Measurements from ENCODE around the gene ARRDC5.

The ARRDC5 gene

DNA sequence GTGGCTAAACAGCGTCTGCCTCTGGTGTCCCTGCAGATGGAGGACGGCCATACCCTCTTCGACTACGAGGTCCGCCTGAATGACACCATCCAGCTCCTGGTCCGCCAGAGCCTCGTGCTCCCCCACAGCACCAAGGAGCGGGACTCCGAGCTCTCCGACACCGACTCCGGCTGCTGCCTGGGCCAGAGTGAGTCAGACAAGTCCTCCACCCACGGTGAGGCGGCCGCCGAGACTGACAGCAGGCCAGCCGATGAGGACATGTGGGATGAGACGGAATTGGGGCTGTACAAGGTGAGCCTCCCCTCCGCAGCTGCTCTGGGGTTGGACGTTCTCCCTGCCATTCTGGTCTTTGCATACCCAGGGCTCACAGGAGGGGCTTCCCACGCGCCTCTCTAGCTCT lies 26.5 kb upstream of the ARRDC5 start:
- Histone ChIP-seq H3K27me3 (ENCODE audit: control insufficient read depth in 5 of 5, insufficient read depth in 4 of 5, low read length in 5 of 5) (peaks cover 0 to 3% (median 0%) of the 10 kb centered on the region in 5 donors), H3K9ac (ENCODE audit: low read length in 5 of 5) (no peak overlapping the region), H3K27ac (ENCODE audit: low read depth, low read length) (no peak overlapping the region), H3K36me3 (ENCODE audit: control insufficient read depth in 5 of 5, insufficient read depth in 5 of 5, low read length in 5 of 5) (no peaks in the 10 kb centered on the region), H3K4me1 (ENCODE audit: control insufficient read depth in 5 of 5, insufficient read depth in 5 of 5, low read length in 5 of 5) (no peaks in the 10 kb centered on the region), H3K9me3 (ENCODE audit: control insufficient read depth in 5 of 5, low read length in 5 of 5) (no peaks in the 10 kb centered on the region), H3K4me3 (ENCODE audit: low read depth in 1 of 5, low read length in 5 of 5) (no peak overlapping the region)

- Histone ChIP-seq H3K27ac (ENCODE audit: low read depth, low read length) (no peak overlapping the region), H3K36me3 (ENCODE audit: control insufficient read depth in 5 of 5, insufficient read depth in 5 of 5, low read length in 5 of 5) (no peaks in the 10 kb centered on the region), H3K9ac (ENCODE audit: low read length in 5 of 5) (no peak overlapping the region), H3K27me3 (ENCODE audit: control insufficient read depth in 5 of 5, insufficient read depth in 4 of 5, low read length in 5 of 5) (no peaks in the 10 kb centered on the region), H3K4me3 (ENCODE audit: low read depth in 1 of 5, low read length in 5 of 5) (no peak overlapping the region), H3K9me3 (ENCODE audit: control insufficient read depth in 5 of 5, low read length in 5 of 5) (no peaks in the 10 kb centered on the region), H3K4me1 (ENCODE audit: control insufficient read depth in 5 of 5, insufficient read depth in 5 of 5, low read length in 5 of 5) (no peaks in the 10 kb centered on the region)
Observed at GRCh38 chr19:4923276-4923747, 20.6 kb upstream of the ARRDC5 start.

- no peaks in the 10 kb centered on the region for H3K4me1 ChIP-seq (ENCODE audit: control insufficient read depth in 5 of 5, insufficient read depth in 5 of 5, low read length in 5 of 5)
- no peaks in the 10 kb centered on the region for H3K9me3 ChIP-seq (ENCODE audit: control insufficient read depth in 5 of 5, low read length in 5 of 5)
- no peaks in the 10 kb centered on the region for H3K27me3 ChIP-seq (ENCODE audit: control insufficient read depth in 5 of 5, insufficient read depth in 4 of 5, low read length in 5 of 5)
- H3K9ac ChIP-seq (ENCODE audit: low read length in 5 of 5), result no peak overlapping the region
- H3K4me3 ChIP-seq (ENCODE audit: low read depth in 1 of 5, low read length in 5 of 5), result no peak overlapping the region
- H3K36me3 ChIP-seq (ENCODE audit: control insufficient read depth in 5 of 5, insufficient read depth in 5 of 5, low read length in 5 of 5), result no peaks in the 10 kb centered on the region
- H3K27ac ChIP-seq (ENCODE audit: low read depth, low read length), result no peak overlapping the region
Observed at GRCh38 chr19:4922530-4923275, 20.0 kb upstream of the ARRDC5 start.

DNA sequence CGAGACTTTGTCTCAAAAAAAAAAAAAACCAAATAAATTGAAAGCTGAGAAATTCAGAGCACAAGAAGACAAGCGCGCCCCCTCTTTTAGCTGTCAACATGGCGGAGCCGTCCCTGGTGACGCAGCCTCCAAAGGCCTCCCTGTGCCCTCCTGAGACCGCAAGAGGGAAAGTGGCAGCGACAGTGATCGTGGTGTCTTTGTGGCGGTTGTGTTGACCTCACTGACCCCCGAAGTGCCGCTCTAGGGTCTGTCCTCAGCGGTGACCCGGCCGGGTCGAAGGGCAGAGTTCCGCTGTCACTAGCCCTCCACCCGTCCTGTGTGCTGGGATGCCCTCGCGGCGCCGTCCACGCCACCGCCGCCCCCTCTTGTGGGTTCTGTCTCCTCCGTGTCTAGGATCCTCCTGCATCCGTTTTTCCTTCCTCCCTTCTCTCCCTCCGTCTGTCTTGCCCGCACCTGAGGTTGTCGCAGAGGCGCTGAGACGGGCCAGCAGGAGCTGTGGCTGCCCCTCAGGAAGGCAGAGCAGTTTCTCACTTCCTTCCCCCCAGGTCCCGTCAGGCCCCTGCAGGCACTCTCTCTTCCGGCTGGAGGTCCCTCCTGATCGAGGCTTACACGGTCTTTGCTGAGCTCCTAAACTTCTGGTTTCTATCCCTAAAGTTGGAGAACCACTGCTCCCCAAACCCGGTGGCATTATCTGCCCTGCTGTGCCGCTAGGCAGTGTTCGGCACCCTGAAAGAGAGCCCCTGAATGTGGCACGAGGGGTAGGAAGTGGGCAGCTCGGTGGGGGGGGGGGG lies 13.8 kb upstream of the ARRDC5 start:
- H3K4me1 ChIP-seq (ENCODE audit: control insufficient read depth in 5 of 5, insufficient read depth in 5 of 5, low read length in 5 of 5), result peaks cover 0 to 30% (median 21%) of the 10 kb centered on the region in 5 donors
- H3K36me3 ChIP-seq (ENCODE audit: control insufficient read depth in 5 of 5, insufficient read depth in 5 of 5, low read length in 5 of 5), result no peaks in the 10 kb centered on the region
- peak overlapping the region in 3 of 5 donors; percentile 46 to 71 (median 52) for H3K9ac ChIP-seq (ENCODE audit: low read length in 5 of 5)
- H3K9me3 ChIP-seq (ENCODE audit: control insufficient read depth in 5 of 5, low read length in 5 of 5), result no peaks in the 10 kb centered on the region
- H3K27ac ChIP-seq (ENCODE audit: low read depth, low read length), result no peak overlapping the region
- peak overlapping the region; percentile 39 to 67 (median 55) for H3K4me3 ChIP-seq (ENCODE audit: low read depth in 1 of 5, low read length in 5 of 5)
- peaks cover 0 to 4% (median 0%) of the 10 kb centered on the region in 5 donors for H3K27me3 ChIP-seq (ENCODE audit: control insufficient read depth in 5 of 5, insufficient read depth in 4 of 5, low read length in 5 of 5)

DNA sequence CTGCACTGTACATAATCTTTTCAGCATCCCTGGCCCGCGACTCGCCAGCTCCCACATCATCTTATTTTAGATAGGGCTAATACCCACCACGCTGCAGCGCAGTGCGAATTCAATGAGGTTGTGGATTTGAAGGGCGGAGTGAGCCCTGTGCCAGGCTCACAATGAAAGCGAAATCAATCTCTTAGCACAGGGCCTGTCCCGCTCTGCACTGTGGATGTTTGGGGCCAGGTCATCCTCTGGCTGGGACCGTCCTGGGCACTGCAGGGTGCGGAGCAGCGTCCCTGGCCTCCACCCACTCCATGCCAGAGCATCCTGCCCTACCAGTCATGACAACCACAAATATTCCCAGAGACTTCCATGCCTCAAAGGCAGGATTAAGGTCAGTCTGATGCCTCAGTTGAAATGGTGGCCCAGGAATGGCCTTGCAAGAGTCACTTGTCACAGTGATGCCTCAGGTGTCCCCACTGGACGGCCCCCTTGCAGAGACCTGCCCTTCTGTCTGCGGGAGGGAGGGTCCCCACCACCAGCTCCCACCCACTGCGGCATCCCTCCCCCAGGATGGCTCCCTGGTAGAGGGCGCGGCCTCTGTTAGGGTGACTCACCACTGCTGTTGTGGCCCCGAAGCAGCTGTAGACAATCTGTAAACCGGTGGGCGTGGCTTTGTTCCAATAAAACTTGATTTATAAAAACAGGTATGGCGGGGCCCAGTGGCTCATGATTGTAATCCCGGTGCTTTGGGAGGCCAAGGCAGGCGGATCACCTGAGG lies 12.2 kb upstream of the ARRDC5 start:
- Histone ChIP-seq H3K4me3 (ENCODE audit: low read depth in 1 of 5, low read length in 5 of 5) (peak overlapping the region in 4 of 5 donors; percentile 36 to 67 (median 54)), H3K27me3 (ENCODE audit: control insufficient read depth in 5 of 5, insufficient read depth in 4 of 5, low read length in 5 of 5) (peaks cover 0 to 9% (median 0%) of the 10 kb centered on the region in 5 donors), H3K9ac (ENCODE audit: low read length in 5 of 5) (peak overlapping the region in 1 of 5 donors; percentile 14)

GRCh38 chr19:4913996-4914735 lies 11.5 kb upstream of the ARRDC5 start:
- H3K27me3 ChIP-seq (ENCODE audit: control insufficient read depth in 5 of 5, insufficient read depth in 4 of 5, low read length in 5 of 5), result peaks cover 0 to 9% (median 0%) of the 10 kb centered on the region in 5 donors
- H3K4me3 ChIP-seq (ENCODE audit: low read depth in 1 of 5, low read length in 5 of 5), result no peak overlapping the region
- no peak overlapping the region for H3K27ac ChIP-seq (ENCODE audit: low read depth, low read length)
- peak overlapping the region in 1 of 5 donors; percentile 14 for H3K9ac ChIP-seq (ENCODE audit: low read length in 5 of 5)
- peaks cover 3 to 49% (median 36%) of the 10 kb centered on the region in 5 donors for H3K4me1 ChIP-seq (ENCODE audit: control insufficient read depth in 5 of 5, insufficient read depth in 5 of 5, low read length in 5 of 5)
- no peaks in the 10 kb centered on the region for H3K36me3 ChIP-seq (ENCODE audit: control insufficient read depth in 5 of 5, insufficient read depth in 5 of 5, low read length in 5 of 5)
- no peaks in the 10 kb centered on the region for H3K9me3 ChIP-seq (ENCODE audit: control insufficient read depth in 5 of 5, low read length in 5 of 5)

More for the DNA sequence above, 12.2 kb upstream of the ARRDC5 start:
- peaks cover 3 to 43% (median 33%) of the 10 kb centered on the region in 5 donors for H3K4me1 ChIP-seq (ENCODE audit: control insufficient read depth in 5 of 5, insufficient read depth in 5 of 5, low read length in 5 of 5)
- H3K36me3 ChIP-seq (ENCODE audit: control insufficient read depth in 5 of 5, insufficient read depth in 5 of 5, low read length in 5 of 5), result no peaks in the 10 kb centered on the region
- no peak overlapping the region for H3K27ac ChIP-seq (ENCODE audit: low read depth, low read length)
- H3K9me3 ChIP-seq (ENCODE audit: control insufficient read depth in 5 of 5, low read length in 5 of 5), result no peaks in the 10 kb centered on the region

DNA sequence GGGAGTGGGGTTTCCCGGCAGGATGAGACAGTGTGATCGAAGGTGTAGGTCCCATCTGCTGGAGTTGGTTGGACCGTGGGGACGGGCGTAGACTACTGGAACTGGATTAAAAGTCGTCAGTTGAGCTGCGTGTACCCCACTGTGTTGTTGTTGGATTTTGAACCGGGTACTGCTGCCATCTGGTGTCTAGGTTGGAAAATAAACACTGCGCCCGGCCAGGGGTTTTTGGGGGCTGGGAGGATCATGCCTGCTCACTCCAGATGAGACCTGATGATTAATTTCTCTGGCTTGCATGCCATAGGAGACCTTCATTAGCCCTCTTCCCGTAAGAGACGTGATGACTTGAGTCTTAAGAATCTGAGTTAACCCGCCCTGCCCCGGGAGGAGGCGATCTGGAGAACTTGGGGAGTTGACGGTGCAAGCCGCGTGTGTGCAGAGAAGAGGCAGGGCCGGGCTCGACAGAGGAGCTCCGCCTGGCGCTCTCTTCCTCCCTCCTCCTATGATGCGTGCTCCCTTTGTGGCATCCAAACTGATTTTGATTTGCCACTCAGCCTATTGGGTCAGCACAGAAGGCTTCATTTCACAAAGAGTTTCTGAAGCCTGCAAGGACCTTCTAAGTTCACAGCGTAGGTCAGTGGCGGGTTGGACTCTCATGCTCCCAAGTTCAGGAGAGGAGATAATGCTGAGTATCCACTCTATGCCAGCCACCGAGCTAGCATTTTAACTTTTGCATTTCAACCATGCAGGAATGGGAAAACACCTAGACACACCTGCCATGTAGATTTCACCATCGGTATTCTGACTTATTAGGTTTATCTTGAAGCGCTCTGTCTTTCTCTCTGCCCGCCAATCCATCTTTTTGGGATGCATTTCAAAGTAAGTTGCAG lies 9.3 kb upstream of the ARRDC5 start:
- no peaks in the 10 kb centered on the region for H3K36me3 ChIP-seq (ENCODE audit: control insufficient read depth in 5 of 5, insufficient read depth in 5 of 5, low read length in 5 of 5)
- no peaks in the 10 kb centered on the region for H3K9me3 ChIP-seq (ENCODE audit: control insufficient read depth in 5 of 5, low read length in 5 of 5)
- no peak overlapping the region for H3K27ac ChIP-seq (ENCODE audit: low read depth, low read length)
- peaks cover 0 to 16% (median 8%) of the 10 kb centered on the region in 5 donors for H3K27me3 ChIP-seq (ENCODE audit: control insufficient read depth in 5 of 5, insufficient read depth in 4 of 5, low read length in 5 of 5)
- H3K4me3 ChIP-seq (ENCODE audit: low read depth in 1 of 5, low read length in 5 of 5), result peak overlapping the region; percentile 25 to 67 (median 45)
- H3K4me1 ChIP-seq (ENCODE audit: control insufficient read depth in 5 of 5, insufficient read depth in 5 of 5, low read length in 5 of 5), result peaks cover 3 to 52% (median 39%) of the 10 kb centered on the region in 5 donors
- H3K9ac ChIP-seq (ENCODE audit: low read length in 5 of 5), result peak overlapping the region in 2 of 5 donors; percentile 30 to 49

GRCh38 chr19:4911314-4911713 lies 8.6 kb upstream of the ARRDC5 start:
- no peaks in the 10 kb centered on the region for H3K9me3 ChIP-seq (ENCODE audit: control insufficient read depth in 5 of 5, low read length in 5 of 5)
- peak overlapping the region in 2 of 5 donors; percentile 30 to 49 for H3K9ac ChIP-seq (ENCODE audit: low read length in 5 of 5)
- H3K4me3 ChIP-seq (ENCODE audit: low read depth in 1 of 5, low read length in 5 of 5), result peak overlapping the region; percentile 25 to 67 (median 45)
- peaks cover 0 to 16% (median 8%) of the 10 kb centered on the region in 5 donors for H3K27me3 ChIP-seq (ENCODE audit: control insufficient read depth in 5 of 5, insufficient read depth in 4 of 5, low read length in 5 of 5)
- H3K27ac ChIP-seq (ENCODE audit: low read depth, low read length), result no peak overlapping the region
- peaks cover 3 to 52% (median 36%) of the 10 kb centered on the region in 5 donors for H3K4me1 ChIP-seq (ENCODE audit: control insufficient read depth in 5 of 5, insufficient read depth in 5 of 5, low read length in 5 of 5)
- no peaks in the 10 kb centered on the region for H3K36me3 ChIP-seq (ENCODE audit: control insufficient read depth in 5 of 5, insufficient read depth in 5 of 5, low read length in 5 of 5)

All from subcutaneous abdominal adipose tissue (tissue), 5 donors.